NCI-H128 (cell line): ENCODE data around the gene FOSL1.
A peak's percentile ranks its signal among the peaks of the same experiment; 100 is the strongest.

Experiments
- DNase-seq: peaks from one replicate; lab custom pipeline; 2025; ENCODE audit not compliant: unreplicated experiment; lab: John Stamatoyannopoulos, UW

Gene FOSL1

DNA sequence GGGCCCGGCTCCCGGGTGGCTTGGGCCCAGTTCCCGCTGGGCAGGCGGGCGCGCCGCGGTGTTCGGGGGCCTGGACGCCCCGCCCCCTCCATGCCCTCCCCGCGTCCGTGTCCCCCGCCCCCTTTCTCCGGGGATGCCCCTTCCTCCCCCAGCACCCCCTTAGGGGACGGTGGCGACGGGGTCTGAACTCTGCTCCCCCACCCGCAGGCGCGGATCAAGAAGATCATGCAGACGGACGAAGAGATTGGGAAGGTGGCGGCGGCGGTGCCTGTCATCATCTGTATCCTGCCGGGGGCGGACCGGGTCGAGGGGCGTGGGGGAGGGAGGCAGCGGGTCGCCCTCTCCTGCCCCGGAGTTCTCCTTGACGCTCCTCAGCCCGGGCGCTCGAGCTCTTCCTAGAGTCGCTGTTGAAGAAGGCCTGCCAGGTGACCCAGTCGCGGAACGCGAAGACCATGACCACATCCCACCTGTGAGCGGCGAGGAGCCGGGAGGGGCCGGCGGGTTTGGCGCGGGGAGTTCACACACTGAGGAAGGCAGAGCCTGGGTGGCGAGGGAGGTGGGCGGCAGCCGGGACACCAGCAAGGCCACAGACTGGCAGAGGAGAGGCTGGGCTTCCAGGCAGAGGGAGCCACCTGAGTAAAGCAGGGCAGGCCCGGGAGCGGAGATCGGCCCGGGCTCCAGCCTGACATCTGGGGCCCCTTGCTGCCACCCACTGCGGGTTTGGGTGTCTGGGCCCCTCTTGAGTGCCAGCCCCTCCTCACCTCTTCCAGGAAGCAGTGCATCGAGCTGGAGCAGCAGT is 19.6 kb upstream of the FOSL1 start:
- DNase-seq = no peak

DNA sequence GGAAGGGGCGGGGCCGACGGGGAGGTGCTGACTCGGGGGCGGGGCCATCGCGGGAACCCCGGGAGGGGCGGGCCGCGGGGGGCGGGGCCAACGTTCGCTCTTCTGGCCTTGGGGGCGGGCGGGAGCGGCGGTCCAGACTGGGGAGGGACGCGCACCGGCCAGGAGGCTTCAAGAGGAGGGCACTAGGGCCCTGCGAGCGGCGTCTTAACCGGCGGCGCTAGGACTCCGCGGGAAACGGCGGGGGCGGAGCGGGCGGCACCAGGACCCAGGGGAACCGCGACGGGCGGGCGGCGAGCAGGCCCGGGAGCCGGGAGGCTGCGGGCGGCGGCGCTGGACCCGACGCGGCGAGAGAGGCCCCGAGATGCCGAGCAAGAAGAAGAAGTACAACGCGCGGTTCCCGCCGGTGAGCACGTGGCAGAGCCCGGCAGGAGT is 19.0 kb upstream of the FOSL1 start, which contains the start of gene DRAP1:
Gene DRAP1 (plus strand): TSS at position 286 of the 432 bp plus-strand sequence. CDS start 76 bp downstream, at position 362.
- DNase-seq = peak; percentile 90

DNA sequence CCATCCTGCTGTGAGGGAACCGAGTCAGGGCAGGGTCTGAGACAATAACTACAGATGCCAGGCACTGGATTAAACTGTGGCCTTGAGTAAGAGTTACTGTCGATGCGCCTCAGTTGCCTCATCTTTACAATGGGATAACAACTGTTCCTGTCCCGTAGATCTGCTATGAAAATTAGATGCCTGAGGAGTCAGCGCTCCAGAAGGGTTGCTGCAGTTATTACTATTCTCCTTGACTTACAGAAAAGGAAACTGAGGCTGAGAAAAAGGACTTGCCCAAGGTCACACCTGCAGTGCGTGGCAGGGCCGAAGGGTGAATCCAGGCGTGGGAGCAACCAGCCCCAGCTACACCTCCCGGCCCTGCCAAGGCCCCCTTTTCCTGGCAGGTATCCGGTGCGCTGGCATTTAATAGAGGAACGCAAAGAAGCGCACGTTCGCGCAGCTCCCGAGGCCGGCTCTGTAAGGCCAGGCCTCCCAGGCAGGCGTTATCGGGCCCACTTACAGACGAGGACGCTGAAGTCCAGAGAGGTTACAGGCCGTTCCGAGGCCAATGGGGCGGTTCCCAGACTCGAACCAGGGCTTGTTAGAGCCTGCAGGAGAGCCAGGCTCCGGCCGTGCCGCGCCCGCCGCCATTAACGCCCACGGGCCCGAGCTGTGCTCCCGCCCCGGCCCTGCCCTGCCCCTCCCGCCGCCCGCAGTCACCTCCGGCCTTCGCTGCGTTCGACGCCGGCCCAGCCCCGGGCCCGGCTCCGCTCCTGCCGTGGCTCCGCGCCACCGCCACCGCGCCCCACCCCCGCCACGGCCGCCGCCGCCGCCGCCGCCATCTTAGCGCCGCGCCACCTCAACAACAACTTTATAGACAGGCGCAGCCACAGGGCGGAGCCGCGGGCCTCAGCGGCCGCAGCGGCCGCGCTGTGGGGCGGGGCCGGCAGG is 18.3 kb upstream of the FOSL1 start, which contains the start of gene C11orf68:
Gene C11orf68 (minus strand): TSS at position 852 of the 930 bp plus-strand sequence. CDS start 31 bp downstream, at position 821.
- no peak for DNase-seq

DNA sequence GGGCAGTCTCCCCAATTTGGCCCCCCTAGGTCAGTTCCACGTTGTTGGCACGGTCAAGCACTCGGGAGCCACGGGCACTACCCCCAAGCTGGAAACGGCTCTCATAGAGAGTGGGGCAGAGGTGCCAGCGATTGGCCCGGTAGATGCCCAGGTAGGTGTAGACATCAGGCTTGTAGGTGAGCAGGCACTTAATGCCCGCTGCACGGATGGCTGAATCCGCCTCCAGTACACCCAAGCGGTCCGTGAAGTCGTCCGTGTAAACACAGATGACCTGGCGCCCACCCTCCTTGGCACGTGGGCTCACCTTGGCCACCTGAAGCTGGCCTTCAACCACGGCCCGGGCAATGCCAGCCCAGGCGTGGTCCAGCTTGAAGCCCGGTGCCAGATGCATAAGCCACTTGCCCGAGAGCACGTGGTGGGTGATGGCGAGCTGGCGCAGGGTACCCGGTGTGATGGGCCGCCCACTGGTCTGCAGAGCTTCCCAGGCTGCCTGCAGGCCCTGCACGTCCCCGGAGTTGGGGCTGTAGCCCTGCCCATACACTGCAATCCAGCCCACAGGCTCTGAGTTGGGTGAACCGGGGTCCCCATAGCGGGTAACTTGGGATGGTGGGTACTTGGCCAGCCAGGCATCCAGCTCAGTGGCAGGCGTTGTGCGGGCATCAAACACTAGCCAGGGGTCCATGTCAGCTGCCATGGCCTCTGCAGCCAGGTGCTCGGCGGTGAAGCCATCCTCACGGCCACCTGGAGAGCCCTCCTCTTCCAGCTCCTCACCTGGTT is 17.4 kb upstream of the FOSL1 start:
- no peak for DNase-seq

DNA sequence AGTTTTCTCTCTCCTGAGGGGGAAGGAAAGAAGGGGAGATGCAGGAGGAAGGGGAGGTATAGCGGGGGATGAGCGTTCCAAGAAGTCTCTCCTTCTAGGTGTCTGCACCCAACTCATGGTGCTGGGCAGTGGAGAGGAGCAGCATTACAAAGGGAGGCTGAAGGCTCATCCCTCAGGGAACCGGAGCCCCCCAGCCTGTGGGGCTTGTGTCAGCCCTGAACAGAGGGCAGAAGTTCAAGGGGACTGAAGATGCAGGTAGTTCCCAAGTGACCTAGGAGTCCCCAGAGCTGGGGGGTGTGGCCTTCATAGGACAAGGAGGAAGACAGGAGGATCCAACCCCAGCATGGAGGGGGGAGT is 16.9 kb upstream of the FOSL1 start:
- no peak for DNase-seq

DNA sequence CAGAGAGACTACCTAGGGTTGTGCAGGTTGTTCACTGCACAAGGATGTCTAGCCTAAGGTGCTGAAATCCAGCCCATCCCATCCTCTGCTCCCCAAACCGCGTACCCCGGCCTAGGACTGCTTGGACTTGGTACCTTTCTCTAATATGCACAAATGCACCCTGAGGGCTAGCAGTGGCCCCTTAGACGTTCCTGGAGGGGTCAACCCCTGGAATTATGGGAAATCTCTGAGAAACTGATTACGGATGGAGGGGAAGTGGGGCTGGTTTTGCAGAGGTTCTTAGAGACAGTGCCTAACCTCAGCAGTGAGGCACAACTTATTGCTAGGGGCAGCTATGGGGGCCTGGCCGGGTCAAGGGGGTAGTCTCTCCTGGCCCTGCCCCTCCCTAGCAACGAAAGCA is 16.2 kb upstream of the FOSL1 start:
- DNase-seq = no peak

DNA sequence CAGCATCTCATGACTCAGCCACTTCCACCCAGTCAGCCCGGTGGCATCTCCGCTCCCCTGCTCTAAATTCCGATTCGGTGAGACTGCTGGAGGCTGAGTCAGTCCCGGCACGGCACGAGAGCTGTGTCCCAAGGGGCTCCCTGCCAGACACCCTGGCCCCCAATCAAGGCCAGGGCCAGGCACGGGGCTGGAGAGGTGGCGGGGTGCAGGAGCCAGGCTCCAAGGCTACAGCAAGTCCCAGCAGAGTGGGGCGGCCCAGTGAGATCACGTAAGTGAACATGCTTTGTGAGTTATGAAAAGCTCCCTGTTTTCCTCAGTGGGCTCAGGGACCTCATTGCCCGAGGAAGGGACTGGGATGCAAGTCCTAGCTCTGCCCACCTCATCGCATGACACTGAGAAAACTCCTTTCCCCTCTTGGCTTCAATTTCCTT is 15.6 kb upstream of the FOSL1 start:
- no peak for DNase-seq

DNA sequence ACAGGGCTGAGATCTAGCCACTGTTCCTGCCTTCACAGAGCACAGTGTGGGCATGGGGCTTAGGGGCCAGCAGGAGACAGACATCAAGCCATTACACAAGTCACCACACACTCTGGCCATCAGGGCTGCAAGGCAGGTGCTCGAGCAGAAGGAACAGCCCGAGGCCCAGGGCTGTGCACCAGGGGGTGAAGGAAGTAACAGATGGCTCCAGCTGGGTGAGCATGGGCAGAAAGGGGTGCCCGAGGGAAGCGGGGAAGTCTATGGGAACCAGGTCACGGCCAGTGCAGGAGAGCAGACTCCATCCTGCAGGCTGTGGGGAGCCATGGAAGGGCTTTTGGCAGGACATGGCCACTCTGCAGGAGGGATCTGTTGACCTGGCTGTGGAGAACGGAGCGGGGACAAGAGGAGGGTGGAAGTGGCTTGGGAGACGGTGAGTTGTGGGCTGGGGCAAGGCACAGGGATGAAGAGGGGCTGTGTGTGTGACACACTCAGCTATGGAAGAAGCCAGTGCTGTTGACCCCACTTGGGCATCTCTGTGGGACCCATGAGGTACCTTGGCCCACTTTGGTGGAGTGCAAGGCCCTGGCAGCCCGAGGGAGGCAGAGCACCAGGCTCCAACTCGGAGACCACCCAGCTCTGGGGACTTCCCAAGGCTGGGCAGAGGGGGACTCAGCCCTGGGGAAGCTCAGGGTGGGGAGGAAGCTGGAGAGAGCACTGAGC is 15.1 kb upstream of the FOSL1 start:
- DNase-seq = no peak

DNA sequence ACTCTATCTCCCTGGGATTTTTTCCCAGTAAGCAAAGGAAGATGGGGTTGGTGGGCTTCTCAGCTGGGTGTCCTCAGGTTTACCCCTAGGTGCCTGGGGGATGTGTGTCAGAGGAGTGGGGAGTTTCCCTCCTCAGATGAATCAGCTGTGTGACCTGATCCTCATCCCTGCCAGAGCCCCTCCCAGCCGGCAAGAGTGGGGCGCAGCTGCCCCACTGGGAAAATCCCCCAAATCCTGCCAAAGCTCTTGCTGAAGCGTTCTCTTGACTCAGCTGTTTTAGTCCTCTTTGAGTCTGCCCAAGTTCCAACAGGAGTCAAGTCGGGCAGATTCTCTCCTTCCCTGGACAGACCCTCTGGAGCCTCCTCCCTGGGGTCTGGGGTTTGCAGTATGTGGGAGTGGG is 12.7 kb upstream of the FOSL1 start:
- DNase-seq = no peak

DNA sequence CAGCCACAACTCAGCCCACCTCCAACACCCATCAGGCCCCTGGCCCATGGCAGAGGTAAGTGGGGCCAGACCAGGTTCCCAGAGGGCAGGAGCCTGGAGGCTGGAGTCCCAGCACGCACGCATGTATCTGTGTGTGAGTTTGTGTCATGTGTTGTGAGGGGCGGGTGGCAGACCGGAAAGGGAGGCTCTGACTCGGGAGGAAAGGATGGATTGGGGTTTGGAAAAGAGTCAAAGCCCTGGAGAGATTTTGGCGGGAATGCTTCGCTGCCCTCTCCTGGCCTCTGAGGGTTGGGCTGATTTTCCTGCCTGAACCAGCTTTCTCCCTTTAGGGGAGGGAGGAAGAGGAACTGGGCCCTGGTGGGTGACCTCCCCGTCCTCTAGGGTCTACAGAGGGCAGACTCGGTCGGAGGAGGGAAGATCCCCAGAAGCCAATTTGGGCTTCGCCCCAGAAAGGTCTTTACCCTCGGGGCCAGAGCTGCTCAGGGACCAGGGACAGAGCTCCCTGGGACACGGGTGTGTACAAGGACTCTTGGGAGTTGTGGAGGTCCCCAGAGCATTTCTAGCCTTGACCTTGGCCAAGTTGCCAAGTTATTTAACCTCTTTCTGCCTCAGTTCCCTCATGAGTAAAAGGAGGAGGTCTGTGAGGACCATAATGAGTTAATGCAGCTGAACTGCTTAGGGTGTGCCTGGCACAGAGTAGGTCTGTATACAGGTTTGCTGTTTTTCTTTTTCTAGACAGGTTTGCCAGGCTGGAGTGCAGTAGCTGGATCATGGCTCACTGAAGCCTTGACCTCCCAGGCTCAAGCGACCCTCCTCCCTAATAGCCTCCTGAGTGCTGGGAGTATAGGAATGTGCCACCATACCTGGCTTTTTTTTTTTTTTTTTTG is 11.7 kb upstream of the FOSL1 start:
- DNase-seq = peak; percentile 28

DNA sequence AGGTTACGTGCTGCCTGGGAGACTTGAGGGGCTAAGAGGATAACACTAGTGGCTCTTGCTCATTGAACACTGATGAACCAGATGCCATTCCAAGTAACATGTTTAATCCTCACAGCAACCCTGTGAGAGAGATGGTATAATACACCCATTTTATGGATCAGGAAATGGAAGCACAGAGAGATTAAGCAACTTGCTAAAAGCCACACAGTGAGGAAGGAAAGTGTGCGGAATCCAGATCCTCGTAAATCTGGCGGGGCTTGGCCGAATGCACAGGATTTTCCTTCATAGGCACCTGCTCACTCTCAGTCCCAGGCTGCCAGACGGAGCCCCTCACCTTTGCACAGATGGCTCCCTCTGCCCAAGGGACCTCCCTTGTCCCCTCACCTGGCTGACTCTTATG is 7.7 kb upstream of the FOSL1 start:
- DNase-seq = no peak

DNA sequence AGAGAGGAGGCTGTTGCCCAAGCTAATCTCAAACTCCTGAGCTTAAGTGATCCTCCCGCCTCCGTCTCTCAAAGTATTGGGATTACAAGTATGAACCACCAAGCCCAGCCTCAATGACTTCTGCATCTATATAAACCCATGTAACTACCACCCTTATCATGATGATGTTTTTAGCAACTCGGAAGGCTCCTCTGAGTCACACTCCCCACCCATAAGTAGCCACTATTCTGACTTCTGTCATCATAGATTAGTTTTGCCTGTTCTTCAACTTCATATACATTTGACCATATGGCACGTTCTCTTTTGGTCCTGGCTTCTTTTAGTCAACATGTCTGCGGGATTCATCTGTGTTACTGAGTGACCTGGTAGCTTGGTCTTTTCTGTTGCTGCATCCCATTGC is 6.4 kb upstream of the FOSL1 start:
- DNase-seq = no peak

DNA sequence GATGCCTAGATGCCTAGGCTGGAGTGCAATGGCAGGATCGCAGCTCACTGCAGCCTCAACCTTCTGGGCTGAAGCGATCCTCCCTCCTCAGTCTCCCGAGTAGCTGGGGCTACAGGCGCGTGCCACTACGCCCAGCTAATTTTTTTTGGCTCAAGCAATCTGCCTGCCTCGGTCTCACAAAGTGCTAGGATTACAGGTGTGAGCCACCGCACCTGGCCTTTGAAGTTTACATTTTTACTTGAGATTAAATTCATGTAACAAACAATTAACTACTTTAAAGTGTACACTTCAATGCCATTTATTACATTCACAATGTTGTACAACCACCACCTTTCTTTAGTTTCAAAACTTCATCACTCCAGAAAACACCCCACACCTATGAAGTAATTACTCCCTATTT is 3.5 kb upstream of the FOSL1 start:
- no peak for DNase-seq

DNA sequence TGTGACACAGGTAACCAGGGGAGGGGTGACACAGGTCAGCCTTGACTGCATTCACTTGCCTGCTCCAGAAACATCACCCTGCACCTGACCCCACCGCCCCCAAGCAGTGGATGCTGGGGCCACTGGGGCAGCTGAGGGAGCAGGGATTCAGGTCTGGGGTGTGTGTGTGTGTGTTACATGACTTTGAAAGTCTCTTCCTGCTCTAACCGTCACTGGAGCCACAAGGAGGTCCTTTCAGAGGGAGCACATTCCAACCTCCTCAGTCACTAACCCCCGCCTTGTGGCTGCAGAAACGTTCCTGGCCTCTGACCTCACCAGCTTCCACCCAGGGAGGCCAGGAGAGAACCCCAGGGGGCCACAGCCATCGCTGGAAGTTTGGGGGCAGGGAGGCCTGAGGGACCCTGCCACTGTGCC is 2.9 kb upstream of the FOSL1 start:
- no peak for DNase-seq

DNA sequence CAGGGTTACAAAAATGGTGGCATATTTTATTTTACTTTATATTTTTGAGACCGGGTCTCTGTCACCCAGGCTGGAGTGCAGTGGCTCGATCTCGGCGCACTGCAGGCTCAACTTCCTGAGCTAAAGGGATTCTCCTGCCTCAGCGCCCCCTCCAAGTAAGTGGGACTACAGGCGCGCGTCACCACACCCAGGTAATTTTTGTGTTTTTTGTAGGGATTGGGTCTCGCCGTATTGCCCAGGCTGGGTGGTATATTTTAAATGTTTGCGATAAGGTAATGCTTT is 652 bp upstream of the FOSL1 start:
- no peak for DNase-seq

DNA sequence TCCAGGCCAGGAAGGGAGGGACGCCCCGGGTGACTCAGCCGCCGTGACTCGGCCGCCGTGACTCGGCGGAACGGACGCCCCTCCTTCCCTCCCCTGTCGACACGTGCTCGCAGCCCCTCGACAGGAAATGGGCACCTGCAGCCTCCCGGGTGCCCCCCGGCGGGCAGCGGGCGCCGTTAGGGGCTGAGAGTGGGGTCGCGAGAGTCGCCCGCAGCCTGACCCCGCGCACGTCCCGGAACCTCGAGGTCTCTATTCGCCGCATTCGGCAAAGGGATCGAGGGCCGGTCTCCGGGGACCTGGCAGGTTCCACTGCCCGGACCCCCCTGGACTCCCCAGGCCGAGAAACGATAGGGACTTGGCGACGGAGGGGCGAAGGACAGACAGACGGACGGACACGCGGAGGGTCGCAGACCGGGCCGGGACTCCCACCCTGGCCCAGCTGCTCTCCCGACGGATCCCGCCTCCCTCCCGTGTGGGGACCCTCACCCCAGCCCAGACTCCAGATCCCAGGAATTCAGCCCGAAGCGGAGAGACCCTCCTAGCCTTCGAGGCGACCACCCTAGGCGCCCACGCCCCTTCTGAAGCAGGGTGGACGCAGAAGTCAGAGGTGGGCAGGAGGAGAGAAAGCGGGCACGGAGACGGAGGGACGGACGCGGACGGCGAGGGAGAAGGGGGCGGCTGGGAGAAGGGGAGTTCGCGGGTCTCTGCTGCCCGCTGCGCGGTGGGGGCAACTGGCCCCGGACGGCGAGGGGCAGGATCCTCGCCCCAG is 648 bp downstream of the FOSL1 start:
- no peak for DNase-seq

DNA sequence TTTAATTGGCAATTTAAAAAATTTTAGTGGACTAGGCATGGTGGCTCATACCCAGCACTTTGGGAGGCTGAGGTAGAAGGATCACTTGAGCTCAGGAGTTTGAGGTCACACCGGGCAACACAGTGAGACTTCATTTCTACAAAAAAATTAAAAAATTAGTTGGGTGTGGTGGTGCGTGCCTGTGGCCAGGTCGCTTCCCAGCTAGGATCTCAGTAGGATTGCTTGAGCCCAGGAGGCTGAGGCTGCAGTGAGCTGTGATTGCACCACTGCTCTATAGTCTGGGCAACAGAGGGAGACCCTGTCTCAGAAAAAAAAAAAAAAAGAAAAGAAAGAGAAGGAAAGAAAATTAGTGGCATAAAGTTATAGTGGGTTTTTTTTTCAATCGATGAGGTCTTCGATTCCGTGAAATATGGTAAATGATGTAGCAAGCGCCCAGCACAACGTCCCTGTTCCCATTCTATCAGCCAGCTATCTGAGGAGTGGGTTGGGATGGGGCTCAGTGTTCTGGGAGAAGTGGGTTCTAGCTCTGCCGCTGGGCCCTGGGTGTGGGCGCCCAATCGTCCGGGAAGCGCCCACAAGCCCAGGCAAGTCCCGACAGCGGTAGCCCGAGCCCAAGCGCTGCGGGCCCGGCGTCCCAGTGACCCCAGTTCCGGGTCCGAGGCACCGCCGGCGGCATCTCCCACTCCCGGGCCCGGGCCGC is 1.4 kb downstream of the FOSL1 start:
- no peak for DNase-seq

DNA sequence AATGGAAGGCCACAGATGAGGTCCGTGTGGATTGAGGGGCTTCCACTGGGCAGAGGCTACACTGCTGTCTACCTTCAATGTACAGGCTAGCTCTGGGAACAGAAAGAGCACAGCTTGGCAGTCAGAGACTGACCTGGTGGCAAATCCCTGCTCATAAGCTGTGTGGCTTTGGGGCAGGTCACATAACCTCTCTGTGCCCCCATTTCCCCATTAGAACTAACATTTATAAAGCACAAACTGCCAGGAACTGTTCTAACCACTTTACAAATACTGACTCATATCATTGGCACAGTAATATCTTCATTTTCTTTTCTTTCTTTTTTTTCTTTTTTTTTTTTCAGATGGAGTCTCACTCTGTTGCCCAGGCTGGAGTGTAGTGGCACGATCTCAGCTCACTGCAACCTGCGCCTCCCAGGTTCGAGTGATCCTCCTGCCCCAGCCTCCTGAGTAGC is 3.1 kb downstream of the FOSL1 start:
- DNase-seq = no peak
